GM12801 (cell line): ENCODE data around the gene OSBPL2.

Experiments
- CTCF ChIP-seq: IDR thresholded peaks from one replicate; pipeline ENCODE4 v1.5.1; 2011; ENCODE audit warnings: control low read depth; ENCODE audit not compliant: insufficient read length; ENCODE audit errors: extremely low read depth

Gene OSBPL2

DNA sequence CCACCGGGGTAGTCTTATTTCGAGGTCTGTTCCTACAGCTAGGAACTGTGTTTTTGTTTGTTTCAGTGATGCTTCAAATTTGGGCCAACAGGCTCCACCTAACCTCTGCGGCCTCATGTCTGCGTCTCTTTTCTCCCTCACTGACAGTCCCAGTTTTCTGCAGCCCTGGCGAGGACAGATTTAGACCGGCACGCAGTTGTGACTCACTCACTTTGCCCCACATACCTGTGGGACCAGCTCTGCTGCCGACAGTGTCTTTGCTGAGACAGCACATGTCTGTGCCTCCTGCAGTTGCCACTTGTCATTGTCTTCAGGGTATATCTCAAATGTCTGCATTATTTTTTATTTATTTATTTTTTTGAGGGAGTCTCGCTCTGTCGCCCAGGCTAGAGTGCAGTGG is 29.2 kb downstream of the OSBPL2 start:
- no peak for TF ChIP-seq CTCF

GRCh38 chr20:62268228-62268900 is 30.0 kb downstream of the OSBPL2 start:
- TF ChIP-seq CTCF = no peak

GRCh38 chr20:62269378-62269777 is 31.1 kb downstream of the OSBPL2 start:
- TF ChIP-seq CTCF = no peak

DNA sequence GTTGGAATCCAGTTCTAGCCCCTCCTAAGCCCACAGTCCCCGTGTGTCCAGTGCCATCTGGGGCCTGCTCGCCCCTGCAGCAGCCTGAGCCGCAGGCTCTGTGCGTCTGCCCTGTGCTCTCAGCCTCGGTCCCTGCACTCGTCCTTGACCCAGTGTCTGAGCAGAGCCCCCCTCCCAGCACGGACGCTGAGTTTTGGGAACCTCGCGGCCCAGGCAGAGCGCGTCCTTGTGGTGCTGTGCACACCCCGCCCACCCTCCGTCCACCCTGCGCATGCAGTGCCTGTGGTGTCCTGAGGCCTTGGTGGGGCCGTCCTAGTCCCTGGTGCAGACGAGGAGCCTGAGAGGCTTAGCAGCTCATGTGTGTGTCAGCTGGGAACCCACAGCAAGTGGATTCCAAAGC is 31.6 kb downstream of the OSBPL2 start:
- TF ChIP-seq CTCF = no peak

- TF ChIP-seq CTCF = no peak
Measured at GRCh38 chr20:62272200-62272599, 33.9 kb downstream of the OSBPL2 start.

DNA sequence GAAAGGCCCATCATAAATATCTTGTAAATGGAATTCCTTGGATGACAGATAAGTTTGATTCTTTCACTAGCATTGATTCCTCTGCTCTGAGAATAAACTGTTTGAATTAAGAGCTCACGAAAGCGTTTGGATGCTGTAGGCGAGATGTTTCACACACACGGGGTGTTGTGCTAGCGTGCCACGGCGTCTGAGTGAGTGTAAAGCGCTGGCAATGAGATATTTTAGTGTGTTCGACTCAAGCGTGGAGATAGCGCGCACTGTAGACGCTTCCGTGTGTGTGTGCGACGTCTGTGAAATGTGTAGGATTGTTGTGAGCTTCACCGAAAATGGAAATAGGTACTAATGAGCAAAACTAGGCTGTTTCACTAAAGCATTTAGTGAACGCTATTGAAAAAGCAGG is 35.1 kb downstream of the OSBPL2 start:
- no peak for TF ChIP-seq CTCF

DNA sequence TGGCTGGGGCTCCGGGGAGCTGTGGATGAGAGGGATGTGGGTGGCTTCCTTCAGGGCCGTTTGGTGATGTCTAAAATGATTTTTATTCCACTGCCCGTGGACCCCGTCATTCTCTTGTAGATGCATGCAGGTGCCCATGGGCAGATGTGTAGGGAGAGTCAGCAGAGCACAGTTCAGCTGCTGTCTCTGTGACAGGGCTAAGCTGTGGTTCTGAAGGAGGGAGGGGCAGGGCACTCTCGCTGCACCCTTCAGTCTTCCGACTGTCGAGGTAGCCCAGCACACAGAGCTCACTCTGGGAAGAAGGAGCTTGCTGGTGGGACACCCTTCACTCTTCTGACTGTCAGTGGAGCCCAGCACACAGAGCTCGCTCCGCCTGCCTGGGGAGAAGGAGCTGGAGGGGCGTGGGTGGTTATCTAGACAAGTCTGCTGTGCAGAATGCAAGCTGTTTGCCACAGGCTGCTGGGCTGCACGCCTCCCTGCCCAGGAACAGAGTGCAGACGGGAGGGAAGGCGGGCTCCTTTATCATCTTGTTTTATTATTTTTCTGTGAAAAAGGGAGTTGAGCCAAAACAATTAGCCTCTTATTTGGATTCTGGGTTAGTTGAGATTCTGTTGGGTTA is 36.1 kb downstream of the OSBPL2 start:
- no peak for TF ChIP-seq CTCF
